Endothelial cell (in vitro differentiated cells): ENCODE results near the gene ECE1. TPM values are rescaled to one million over a fixed set of nuclear protein-coding genes. Genes with fewer than 3 reads are reported as not detected.

Experiments
- DNase-seq: peaks from one replicate; pipeline ENCODE4 v3.0.0; 2021; ENCODE audit warnings: low spot score
- H3K27ac Mint-ChIP-seq: one replicate; pipeline ENCODE4 v1.8.0; 2021; ENCODE audit warnings: mixed read lengths, inconsistent platforms; ENCODE audit not compliant: unreplicated experiment
- H3K27me3 Mint-ChIP-seq: one replicate; pipeline ENCODE4 v1.8.0; 2021; ENCODE audit warnings: mild to moderate bottlenecking, moderate library complexity, mixed read lengths, inconsistent platforms; ENCODE audit not compliant: unreplicated experiment
- H3K36me3 Mint-ChIP-seq: one replicate; pipeline ENCODE4 v1.8.0; 2021; ENCODE audit warnings: mild to moderate bottlenecking, low read depth, mixed read lengths, inconsistent platforms; ENCODE audit not compliant: unreplicated experiment
- H3K4me1 Mint-ChIP-seq: one replicate; pipeline ENCODE4 v1.8.0; 2021; ENCODE audit warnings: mild to moderate bottlenecking, mixed read lengths, inconsistent platforms; ENCODE audit not compliant: unreplicated experiment
- H3K4me3 Mint-ChIP-seq: one replicate; pipeline ENCODE4 v1.8.0; 2021; ENCODE audit warnings: mild to moderate bottlenecking, mixed read lengths, inconsistent platforms; ENCODE audit not compliant: unreplicated experiment
- H3K9me3 Mint-ChIP-seq: one replicate; pipeline ENCODE4 v1.8.0; 2021; ENCODE audit warnings: mixed read lengths, inconsistent platforms; ENCODE audit not compliant: unreplicated experiment
- CTCF ChIP-seq: fragments of 200-600 bp; sonication (generic); IDR thresholded peaks from one replicate; pipeline ENCODE4 v1.5.0; 2021; ENCODE audit warnings: antibody characterized with exemption; ENCODE audit not compliant: unreplicated experiment
- total RNA-seq: library from RNA; stranded (reverse); fragmentation: NEBNext Ultra II Directional; extraction: Animal tissue kit (Norgen Biotek cat#: 25700); gene quantifications from one replicate; pipeline ENCODE4 v1.2.1, GENCODE V29; 2021; ENCODE audit not compliant: unreplicated experiment

Gene ECE1
- total RNA-seq, 1 donor from 2014 or later: 328 TPM

GRCh38 chr1:21337454-21337927 lies 47.2 kb upstream of the ECE1 start:
- peaks cover 71% of the 10 kb centered on the region for H3K4me1 Mint-ChIP-seq
- no peak for TF ChIP-seq CTCF
- peaks cover 15% of the 10 kb centered on the region for H3K27me3 Mint-ChIP-seq
- no peaks in the 10 kb centered on the region for H3K9me3 Mint-ChIP-seq
- peaks cover 11% of the 10 kb centered on the region for H3K36me3 Mint-ChIP-seq
- H3K27ac Mint-ChIP-seq: no peak overlapping the region
- no peak overlapping the region for H3K4me3 Mint-ChIP-seq
- DNase-seq: no peak

- peaks cover 13% of the 10 kb centered on the region for H3K27me3 Mint-ChIP-seq
- H3K27ac Mint-ChIP-seq: no peak overlapping the region
- TF ChIP-seq CTCF: no peak
- no peak overlapping the region for H3K4me3 Mint-ChIP-seq
- H3K4me1 Mint-ChIP-seq: peaks cover 68% of the 10 kb centered on the region
- no peak for DNase-seq
- no peaks in the 10 kb centered on the region for H3K9me3 Mint-ChIP-seq
- peaks cover 11% of the 10 kb centered on the region for H3K36me3 Mint-ChIP-seq
These were observed 46.8 kb upstream of the ECE1 start for GRCh38 chr1:21337010-21337437.

GRCh38 chr1:21335750-21336224 lies 45.5 kb upstream of the ECE1 start:
- Mint-ChIP-seq H3K36me3 (peaks cover 11% of the 10 kb centered on the region), H3K4me1 (peaks cover 66% of the 10 kb centered on the region), H3K4me3 (no peak overlapping the region), H3K9me3 (no peaks in the 10 kb centered on the region), H3K27me3 (peaks cover 14% of the 10 kb centered on the region), H3K27ac (no peak overlapping the region)
- DNase-seq: no peak
- TF ChIP-seq CTCF: no peak

- peaks cover 17% of the 10 kb centered on the region for H3K27me3 Mint-ChIP-seq
- H3K9me3 Mint-ChIP-seq: no peaks in the 10 kb centered on the region
- peaks cover 69% of the 10 kb centered on the region for H3K4me1 Mint-ChIP-seq
- peaks cover 14% of the 10 kb centered on the region for H3K36me3 Mint-ChIP-seq
- peak overlapping the region; percentile 62 for H3K4me3 Mint-ChIP-seq
- DNase-seq: no peak
- peak overlapping the region; percentile 36 for H3K27ac Mint-ChIP-seq
- no peak for TF ChIP-seq CTCF
These were observed 44.9 kb upstream of the ECE1 start for GRCh38 chr1:21335088-21335691.
